GM20000 (cell line): ENCODE results near the gene NEGR1.

Source experiments
- DNase-seq: peaks from one replicate; pipeline ENCODE4 v3.0.0; 2012; ENCODE audit warnings: low spot score
- TF ChIP-seq, protein P1 (sequence below): IDR thresholded peaks from 2 replicates; pipeline ENCODE4 v1.5.1; 2012; ENCODE audit warnings: mild to moderate bottlenecking, control low read depth; ENCODE audit errors: extremely low read depth, missing control alignments

Gene NEGR1

DNA sequence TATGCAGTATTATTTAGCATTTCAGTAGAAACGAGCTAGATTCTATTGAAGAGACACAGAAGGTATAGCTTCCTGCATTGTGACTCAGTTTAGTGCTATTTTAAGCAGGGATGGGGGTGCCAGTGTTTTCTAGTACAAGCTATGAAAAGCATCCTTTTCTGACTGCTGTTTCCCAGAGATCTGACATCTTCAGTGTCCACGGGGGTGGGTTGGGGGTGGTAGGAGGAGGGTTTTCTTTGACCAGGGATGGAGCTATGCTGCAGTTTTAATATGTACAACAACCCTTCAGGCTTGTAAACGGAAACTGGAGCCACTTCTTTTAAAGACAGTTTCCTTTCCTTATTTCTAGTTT is 2.7 kb upstream of the NEGR1 start:
- TF ChIP-seq, protein P1, sequence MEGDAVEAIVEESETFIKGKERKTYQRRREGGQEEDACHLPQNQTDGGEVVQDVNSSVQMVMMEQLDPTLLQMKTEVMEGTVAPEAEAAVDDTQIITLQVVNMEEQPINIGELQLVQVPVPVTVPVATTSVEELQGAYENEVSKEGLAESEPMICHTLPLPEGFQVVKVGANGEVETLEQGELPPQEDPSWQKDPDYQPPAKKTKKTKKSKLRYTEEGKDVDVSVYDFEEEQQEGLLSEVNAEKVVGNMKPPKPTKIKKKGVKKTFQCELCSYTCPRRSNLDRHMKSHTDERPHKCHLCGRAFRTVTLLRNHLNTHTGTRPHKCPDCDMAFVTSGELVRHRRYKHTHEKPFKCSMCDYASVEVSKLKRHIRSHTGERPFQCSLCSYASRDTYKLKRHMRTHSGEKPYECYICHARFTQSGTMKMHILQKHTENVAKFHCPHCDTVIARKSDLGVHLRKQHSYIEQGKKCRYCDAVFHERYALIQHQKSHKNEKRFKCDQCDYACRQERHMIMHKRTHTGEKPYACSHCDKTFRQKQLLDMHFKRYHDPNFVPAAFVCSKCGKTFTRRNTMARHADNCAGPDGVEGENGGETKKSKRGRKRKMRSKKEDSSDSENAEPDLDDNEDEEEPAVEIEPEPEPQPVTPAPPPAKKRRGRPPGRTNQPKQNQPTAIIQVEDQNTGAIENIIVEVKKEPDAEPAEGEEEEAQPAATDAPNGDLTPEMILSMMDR: no peak
- no peak for DNase-seq

DNA sequence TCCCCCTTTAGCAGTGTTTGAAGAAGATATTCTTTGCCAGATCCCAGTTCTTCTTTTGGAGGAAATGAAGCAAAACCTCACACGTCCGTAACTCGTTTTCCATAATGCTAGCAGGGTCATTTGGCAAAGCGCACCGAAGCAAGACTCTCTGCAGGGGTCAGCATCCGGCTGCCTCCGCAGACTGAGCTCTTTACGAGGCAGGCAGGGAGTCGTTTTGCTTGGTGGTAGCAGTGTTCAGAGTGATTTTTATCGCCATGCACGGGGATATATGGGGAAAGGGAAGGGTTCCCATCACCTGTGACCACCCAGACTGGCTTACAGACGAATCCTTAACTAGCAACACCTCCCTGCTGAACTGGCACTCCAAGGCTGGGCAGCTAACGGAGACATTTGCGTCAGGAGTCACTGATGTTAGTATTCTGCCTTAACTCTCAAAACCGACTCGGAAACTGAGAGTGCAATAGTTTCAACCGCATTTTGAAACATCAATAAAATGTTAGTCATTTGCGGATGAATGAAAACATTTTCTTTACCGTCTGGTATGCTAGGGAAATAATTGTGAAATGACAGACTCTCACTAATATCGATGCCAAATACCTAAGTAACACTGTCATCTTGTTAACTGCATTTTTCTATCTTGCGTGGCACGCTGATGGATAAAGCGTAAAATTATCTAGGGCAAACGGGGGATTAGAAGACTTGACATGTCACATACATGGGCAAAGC is 2.2 kb upstream of the NEGR1 start:
- peak; percentile 16 for DNase-seq
- TF ChIP-seq, protein P1: no peak

DNA sequence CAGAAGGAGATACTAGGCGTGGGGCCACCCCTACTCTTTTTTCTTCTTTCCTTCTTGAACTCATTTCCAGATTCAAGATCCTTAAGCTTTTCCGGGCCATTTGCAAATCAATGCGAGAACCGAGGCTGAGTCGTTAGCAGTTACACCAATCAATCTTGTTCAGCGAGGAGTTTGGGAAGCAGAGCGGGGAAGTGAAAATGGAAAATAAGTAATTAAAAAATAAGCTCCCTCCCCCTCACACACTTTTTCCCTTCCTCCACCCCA is 1.7 kb upstream of the NEGR1 start:
- TF ChIP-seq, protein P1: no peak
- DNase-seq: no peak

DNA sequence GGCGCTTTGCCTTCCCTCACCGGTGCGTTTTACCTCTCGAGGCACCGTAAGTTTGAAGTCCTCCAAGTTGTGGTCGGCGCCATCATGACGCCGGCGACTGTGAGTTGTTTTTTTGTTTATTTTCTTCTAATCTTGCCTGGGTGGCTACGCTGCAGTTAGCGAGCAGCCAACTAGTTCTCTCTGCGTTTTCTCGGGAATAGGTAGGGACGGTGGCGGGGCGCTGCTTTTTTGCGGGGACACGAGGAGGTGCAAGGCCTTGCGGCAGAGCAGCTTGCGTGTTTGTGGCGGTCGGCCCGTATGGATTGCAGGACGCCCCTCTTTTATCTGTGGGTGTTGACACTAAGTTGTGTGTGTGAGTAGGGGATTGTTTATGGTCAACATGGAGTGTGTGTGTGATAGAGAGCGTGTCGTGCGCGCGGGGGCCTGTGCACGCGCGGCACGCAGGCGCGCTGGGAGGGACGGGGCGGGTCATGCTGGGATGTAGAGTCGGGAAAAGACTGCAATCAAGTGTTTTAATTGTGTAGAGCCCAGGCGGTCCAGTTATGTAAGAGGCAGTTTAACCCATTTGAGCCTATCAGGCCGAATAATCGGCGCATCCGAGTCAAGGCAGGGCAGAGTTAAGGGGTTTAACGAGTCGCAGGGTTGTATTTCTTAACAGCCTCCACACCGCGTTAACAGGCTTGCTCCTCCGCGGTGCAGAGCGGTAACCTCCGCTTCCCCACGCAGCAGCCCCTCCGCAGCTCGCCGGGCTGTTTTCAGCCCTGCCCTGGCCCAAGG is 1.2 kb upstream of the NEGR1 start:
- TF ChIP-seq, protein P1: no peak
- peak; percentile 13 for DNase-seq

DNA sequence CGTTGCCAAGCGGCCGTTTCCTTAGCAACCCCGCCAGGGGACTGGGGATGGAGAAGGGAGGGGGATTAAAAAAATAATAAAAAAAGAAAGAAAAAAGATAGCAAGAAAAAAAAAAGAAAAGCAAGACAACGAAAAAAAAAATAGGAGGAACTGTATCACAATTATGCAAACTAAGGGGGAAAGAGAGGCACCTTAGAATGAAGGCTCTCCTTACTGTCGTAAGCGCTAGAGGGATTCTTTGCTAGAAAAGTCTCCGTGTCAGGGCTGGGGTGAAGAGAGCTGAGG is 625 bp upstream of the NEGR1 start:
- DNase-seq: peak; percentile 19
- TF ChIP-seq, protein P1: no peak

DNA sequence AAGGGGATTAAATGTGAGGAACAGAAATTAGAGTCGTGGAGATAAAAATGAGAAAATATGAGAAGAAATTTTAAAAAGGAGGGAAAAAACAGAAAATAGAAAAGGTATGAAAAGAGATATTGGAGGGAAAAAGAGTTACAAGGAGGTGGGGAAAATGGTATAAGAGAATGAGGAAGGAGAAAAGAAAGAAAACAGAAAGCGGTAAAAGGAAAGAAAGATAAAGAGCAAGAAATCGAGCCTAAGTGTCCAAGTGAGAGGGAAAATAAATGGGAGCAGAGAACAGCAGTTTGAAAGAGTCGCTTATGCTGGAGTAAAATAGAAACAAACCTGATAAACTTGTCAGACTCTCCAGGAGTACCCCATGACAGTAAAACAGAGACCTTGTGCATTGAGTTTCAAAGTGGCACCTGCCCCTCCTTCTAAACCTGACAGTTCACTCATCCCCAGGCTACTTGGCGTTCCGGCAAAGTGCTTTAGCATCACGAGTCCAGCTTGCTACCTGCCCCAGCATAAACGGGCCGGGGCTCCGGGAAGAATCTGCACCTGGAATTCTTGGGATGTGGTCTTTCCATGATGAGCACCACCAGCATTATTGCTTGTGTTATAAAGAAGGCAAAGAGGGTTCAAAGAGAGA is 585 bp downstream of the NEGR1 start:
- TF ChIP-seq, protein P1: no peak
- DNase-seq: no peak

DNA sequence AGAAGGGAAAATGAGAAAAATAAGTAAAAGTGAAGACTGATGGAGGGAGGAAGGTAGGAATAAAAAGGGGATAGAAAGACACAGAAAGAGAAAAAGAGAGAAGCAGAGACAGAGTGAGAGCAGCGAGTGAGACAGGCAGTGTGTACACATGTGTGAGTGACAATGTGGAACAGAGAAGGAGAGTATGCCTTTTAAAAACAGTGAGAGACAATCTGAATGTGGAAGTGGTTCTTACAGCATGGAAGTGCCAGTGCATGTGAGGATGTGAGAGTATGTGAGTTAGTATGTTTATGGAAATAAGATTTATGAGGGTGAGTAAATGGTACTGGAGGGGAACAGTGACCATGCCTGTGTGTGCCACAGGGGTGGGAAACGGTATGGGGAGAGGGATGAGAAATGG is 1.2 kb downstream of the NEGR1 start:
- TF ChIP-seq, protein P1: no peak
- no peak for DNase-seq
